Stimulated activated CD8-positive, alpha-beta memory T cell treated with anti-CD3 and anti-CD28 coated beads, Interleukin-12 subunit alpha, Interleukin-12 subunit beta, amount 100 ng/mL, for 4 hours (primary cell): ENCODE data around the gene AXIN1.
"Not testable (repeated sequence)": the region's sequence is repeated elsewhere in the genome, so short reads cannot be mapped to it uniquely, and the experiment has no call there.

ENCODE experiments used
- DNase-seq: peaks from one replicate; pipeline ENCODE4 v3.0.0-alpha.2; 2020; ENCODE audit warnings: low read depth

The AXIN1 gene

DNA sequence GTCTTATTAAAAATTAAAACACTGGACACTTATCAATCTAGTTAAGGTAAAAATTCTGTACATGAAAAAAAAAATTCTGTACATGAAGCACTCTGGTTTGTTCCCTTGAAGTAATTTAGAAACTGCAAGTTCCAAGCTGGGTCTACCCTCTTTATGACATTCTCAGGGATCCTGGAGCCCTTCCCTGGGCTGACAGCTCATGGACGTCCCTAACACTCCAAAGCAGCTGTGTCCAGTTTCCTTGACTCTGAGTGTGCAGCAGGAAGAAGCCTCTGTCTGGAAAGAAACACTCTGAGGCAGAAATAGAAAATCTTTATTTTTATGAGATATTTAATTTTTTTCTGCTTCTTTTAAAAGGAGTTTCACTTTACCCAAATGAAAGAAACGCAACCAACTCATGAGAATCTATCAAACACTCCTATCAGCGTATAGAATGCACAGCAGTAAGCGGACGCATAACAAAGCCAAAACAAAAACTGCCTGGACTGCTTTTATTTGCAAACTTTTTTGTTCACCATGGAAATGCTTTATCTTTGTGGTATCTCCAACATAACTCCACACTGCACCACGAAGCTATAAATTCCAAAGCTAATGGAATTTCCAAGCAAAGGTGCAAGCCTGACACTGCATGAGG is 21.2 kb downstream of the AXIN1 start:
- not testable (repeated sequence) for DNase-seq

DNA sequence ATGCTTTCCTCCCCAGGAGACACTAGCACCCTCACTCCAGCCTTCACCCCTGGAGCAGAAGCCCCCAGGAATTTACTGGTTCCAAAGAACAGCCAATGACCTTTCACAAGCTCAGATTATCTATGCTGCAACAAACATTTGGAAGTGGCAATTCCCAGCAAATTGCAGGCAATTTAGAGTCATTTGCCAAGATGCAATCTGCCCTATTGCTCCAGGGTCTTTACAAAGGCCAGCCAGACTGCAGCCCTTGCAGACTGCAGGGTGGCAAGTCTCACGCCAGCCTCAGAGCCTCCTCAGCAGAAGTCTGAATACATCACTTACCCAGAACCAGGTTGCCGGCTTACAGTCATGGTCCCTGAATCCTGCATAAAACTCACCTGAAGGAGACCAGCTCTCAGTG is 21.8 kb downstream of the AXIN1 start:
- DNase-seq, result no peak

DNA sequence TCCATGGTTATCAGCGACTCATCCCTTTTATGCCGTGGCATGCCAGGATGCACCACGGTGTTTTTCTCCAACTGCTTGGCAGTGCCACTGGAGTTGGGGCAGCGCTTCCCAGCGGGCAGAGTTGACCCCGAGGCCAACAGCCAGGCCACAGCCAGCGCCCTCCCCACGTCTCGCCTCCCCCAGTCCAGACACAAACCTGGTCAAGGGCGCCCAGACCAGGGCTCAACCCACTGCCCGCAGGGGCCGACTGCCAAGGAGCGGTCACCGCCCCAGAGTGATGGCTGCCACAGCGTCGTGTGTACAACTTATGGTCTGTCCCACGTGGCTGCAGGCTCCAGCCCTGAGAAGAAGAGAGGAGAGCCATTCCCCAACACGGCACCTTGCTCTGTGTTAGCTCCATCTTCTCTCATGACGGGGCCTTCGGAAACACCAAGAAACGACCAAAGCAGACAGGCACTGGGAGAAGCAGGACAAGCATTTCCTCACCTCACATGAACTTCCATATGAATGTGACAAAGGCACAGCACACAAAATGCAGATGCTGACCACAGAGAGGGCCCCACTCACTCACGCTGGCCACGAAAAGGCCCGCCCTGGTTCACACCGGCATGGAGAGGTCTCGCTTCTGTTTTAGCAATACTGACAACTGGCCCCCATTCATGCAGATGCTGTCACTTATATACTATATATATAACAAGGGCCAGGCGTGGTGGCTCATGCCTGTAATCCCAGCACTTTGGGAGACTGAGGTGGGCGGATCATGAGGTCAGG is 27.0 kb downstream of the AXIN1 start:
- DNase-seq, result no peak

DNA sequence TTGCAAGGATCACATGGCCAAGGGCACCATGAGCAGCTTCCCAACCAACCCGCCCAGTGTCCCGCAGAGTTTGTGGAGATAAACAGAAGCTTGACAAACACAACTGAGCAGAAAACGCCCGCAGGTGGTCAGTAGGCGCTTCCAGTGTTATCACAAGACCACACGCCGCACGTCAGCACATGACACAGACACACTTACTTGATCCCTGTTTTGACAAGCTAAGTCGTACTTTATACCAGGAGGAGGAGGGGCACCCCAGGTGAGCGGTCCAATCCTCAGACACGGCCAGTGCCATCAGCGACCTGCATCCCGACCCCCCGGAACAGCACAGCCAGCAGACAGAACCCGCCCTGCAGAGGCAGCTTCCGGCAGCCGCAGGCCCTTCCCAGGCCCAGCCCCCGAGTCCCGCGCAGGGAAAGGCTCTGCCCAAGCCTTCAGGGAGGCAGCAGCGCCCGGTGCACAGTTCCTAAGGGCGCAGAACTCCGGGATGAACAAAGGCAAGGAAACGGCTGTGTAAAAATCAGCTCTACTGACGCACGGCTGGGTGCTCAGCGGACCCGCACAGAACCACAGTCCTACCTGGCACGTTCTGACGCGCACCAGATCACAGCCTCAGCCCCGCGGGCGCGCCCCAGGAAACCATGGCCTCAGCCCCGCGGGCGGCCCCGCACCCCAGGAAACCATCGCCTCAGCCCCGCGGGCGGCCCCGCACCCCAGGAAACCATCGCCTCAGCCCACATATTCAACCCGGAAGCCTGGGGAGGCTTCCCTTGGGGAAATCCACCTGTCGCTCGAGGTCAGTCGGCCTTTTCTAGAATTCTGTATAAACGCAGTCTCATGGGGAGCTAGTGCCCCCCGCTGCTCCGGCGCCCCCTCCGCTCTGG is 27.8 kb downstream of the AXIN1 start:
- DNase-seq, result peak; percentile 48

DNA sequence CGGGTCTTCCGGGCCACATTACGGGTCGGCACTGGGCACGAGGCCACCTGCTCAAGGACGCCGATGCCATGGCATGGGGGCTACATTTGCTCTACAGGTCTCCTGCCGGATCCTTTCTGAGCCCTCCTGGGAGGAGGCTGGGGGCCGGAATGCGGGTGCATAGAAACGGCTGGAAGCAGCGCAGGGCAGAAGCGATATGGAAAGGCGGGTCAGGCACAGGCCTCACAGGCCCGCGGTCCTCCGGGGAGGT is 28.4 kb downstream of the AXIN1 start:
- no peak for DNase-seq

DNA sequence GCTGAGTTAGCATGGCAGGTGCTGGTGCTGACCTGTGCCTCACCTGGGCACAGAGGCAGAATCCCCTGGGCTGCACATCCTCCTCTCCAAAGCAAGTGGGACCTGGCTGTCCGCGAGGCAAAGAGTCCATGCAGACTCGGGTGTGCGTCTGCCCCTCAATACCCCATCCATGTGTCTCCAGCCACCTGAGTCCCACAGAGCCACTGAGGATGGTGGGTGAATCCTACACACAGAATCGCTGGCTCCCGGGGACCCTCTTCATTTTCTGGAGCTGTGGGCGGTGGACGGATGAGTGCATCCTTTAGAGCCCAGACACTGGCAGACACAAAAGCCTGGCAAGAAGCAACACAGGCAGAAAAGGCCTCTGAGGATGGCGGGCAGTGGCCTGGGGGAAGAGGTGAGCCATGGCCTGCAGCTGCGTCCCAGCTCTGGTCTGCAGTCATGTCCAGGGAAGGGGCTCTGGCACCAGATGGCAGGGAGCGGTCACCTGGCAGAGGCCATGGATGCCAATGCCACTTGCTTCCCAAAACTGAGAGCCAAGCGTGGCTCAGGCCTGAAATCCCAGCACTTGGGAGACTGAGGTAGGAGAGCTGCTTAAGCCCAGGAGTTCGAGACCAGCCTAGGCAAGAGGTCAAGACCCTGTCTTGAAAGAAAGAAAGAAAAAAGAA is 29.9 kb downstream of the AXIN1 start:
- DNase-seq, result no peak

DNA sequence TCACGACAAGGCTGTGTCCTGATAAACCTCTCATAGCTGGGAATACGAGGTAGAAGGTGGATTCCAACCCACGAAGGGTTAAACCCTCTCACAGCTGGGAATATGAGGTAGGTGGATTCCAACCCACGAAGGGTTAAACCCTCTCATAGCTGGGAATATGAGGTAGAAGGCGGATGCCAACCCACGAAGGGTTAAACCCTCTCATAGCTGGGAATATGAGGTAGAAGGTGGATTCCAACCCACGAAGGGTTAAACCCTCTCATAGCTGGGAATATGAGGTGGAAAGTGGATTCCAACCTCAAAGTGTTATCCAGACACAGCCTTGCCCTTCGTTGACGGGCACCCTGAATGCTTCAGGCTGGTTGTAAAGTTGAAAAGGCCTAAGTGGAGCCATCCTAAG is 31.0 kb downstream of the AXIN1 start:
- no peak for DNase-seq

DNA sequence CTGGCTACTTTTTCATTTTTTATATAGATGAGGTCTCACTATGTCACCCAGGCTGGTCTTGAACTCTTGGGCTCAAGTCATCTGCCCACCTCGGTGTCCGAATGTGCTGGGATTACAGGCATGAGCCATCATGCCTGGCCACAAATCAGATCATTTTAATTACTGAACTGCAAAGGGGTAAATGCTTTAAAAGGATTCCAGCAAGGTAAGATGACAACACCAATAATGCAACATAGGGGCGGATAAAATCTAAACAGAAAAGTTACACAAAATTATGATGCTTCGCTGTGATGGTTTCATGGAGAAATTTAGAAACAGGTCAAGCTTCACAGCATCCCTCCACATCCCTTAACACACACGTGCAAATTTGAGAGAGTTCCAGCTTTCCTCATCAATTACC is 32.3 kb downstream of the AXIN1 start:
- no peak for DNase-seq

DNA sequence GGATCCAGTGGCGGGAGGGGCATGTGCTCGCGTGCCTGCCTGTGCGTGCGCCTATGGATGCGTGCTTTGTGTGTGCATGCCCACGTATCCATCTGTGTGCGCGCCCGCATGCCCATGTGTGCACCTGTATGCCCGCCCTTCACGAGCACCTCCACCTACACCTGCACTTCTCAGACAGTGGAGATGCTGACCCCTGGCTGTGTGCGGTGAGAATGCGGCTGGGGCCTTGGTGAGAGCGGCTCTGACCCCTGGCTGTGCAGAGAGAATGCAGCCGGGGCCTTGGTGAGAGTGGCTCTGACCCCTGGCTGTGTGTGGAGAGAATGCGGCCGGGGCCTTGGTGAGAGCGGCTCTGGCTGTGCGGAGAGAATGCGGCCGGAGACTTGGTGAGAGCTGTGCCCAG is 33.9 kb downstream of the AXIN1 start:
- DNase-seq, result no peak

DNA sequence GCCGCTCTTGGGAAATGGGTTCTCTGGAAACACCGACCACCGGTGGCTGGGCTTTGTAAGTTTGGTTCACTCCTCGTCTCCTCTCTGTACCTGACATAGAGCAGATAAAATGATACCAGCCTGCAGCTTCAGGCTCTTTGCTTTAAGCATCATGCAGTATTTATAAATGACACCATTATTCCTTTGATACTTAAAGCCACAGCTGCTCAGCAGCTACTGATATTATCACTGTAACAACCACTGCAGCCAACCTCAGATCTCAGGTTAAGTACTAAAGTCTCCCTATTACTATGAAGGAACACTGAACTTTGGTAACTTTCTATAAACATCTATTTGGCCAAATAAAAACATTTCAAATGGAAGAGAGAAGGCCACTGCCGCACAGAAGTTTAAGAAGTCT is 34.9 kb downstream of the AXIN1 start:
- no peak for DNase-seq

DNA sequence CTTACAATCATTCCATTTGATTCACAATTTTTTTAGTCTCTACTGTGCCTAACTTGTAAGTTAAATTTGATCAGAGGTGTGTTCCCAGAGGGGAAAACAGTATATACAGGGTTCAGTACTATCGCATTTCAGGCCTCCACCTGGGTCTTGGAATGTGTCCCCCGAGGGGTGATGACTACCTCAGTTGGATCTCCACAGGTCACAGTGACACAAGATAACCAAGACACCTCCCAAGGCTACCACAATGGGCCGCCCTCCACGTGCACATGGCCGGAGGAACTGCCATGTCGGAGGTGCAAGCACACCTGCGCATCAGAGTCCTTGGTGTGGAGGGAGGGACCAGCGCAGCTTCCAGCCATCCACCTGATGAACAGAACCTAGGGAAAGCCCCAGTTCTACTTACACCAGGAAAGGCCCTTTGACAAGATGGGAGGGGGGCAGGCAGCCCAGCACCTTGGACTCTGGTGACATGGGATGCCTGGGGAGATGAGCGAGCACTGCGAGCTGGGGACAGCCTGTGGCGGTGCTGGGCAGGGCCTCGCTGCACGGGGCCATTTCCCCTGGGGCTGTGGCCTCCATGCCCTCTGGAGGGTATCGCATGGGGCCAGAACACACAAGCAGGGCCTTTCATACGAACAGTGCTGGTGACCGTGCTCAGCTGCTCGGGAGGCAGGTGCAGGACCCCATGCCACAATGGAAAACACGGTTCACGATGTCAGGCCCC is 35.6 kb downstream of the AXIN1 start:
- DNase-seq, result no peak

DNA sequence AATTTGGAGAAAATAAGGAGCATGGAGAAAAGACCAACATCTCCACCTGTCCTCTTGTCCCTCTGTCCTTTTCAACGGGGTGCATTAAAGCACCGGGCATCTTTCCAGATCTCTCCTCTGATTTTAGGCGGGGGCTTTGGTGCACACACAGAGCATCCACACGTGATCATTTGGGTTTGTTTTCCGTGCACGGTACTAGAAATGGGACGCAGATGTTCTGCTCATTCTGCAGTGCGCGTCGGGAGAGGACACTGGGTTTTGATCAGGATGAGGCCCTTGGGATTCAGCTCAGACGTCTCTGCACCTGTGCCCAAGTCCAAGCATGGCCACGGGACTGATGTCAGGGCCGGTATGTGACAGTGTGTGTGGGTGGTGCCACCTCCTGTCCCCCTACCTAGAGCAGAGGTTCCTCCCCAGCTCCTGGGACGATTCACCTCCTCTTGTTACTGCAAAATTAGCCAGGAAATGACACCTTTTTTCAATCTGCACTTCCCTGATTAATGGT is 37.7 kb downstream of the AXIN1 start:
- DNase-seq, result no peak

DNA sequence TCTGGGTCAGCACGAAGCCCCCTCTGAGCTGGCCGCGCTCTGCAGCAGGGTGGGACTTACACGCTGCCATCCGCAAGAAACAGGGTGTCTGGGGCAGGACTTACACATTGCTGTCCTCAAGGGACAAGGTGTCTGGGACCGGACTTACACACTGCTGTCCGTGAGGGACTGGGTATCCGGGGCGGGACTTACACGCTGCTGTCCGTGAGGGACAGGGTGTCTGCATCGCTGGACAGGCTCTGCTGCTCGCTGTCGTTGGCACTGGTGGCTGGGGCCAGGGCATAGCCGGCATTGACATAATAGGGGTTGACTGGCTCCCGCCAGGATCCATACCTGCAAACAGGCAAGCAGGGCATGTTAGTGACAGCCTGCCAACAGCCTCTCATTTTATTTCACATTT is 38.2 kb downstream of the AXIN1 start:
- no peak for DNase-seq

DNA sequence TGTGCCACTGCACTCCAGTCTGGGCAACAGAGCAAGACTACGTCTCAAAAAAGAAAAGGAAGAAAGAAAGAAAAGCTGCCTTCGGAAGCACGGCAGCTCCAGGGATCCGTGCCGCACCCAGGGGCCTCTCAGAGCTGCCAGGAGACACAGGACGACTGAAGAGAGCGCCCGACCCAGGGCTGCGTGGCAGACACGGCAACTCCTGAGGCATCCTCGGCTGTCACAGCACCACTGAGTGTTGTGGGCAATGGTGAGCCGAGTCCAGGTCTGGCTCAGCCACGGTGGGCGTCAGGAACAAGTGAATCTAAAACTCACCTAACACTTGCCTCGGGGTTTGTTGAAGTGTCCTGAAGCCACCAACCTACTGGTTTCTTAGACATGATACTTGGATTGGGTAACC is 40.8 kb downstream of the AXIN1 start:
- no peak for DNase-seq

DNA sequence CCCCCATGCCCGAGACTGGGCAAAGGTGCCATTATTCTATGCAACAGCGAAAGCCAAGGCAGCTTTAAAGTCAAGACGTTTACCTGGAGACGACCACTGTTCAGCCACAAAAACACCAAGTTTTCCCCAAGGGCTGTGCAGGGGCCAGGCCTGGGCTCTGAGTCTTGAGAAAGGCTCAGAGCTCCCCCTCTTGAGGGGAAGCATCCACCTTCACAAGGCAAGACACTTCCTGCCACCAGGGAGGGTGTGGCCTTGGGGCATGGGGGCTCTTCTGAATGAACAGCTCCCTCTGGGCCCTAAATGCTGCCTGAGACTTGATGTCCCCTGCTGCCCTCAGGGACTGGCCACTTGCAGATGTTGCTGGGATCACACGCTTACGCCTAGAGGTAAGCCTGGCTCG is 43.0 kb downstream of the AXIN1 start:
- no peak for DNase-seq

DNA sequence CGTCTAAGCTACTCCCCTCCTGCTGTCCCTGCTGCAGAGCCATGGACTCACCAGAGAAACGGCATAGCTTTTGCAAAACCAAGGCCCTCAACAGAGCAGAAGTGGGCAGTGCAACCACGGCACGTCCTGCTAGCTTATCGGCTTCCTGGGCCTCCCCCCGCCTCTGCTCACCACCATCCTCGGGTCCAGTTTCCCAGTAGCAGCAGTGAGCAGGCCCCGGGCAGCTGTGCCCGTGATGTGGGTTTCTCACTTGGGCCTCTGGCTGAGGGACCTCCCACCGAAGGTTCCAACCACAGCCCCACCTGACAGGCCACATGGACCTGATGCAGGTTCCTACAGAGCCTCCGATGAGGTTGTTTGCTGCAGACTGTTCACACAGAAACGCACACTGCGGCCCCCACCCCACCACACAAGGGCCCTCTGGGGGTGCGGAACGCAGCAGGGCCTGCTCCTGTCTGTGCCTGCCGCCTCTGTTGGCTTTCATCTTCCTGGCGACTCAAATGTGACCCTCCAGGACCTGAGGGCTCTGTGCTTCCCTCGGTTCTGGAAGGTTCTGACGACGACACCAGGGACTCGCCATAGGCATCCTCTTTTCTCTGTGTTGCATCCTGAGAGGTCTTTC is 44.7 kb downstream of the AXIN1 start:
- DNase-seq, result no peak

DNA sequence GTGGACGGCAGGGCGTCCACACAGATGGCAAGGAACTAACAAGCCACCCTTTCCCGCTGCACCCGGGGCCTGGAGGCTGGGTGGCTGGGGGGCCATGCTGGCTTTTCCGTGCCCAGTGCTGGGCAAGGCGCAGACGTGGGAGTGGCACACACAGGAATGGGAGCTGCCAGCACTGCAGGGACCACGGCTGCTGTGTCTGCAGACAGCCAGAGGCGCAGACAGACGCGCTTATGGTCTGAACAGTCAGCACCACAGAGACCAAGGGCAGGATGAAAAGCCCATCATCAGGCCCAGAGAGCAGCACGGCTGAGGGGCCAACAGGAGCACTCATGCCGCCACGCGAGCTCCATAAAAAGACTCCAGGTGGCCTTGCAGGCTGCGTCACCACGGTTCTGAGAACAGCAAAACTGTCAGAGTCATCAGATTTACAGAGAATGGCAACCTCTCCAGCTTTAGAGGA is 45.6 kb downstream of the AXIN1 start:
- no peak for DNase-seq

DNA sequence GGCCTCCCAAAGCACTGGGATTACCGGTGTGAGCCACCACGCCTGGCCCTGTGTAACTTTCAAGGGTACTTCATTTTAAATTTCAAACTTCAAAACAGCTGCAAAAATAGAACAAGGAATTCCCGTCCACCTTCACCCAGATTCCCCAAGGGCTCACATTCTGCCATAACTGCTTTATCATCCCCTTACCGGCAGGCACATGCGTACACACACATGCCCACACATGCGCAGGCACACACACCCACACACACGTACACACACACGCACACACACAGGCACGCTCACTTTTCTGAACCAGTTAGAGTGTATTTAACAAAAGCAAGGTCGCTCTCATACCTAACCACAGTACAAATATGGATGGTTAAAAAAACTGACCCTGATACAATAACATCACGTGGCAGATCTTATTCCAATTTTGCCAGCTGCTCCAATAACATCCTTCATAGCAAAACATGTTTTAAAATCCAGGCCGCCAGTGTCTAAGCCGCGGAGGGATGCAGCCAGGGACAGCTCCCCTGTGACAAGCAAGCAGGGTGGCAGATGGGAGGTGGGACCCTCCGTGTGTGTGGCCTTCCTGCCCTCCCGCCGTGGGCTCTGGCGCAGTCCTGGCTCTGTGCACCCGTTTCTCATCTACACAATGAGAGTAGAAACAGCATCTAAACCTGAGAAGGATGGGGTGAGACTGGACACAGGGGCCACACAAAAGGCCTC is 46.5 kb downstream of the AXIN1 start:
- DNase-seq, result no peak

DNA sequence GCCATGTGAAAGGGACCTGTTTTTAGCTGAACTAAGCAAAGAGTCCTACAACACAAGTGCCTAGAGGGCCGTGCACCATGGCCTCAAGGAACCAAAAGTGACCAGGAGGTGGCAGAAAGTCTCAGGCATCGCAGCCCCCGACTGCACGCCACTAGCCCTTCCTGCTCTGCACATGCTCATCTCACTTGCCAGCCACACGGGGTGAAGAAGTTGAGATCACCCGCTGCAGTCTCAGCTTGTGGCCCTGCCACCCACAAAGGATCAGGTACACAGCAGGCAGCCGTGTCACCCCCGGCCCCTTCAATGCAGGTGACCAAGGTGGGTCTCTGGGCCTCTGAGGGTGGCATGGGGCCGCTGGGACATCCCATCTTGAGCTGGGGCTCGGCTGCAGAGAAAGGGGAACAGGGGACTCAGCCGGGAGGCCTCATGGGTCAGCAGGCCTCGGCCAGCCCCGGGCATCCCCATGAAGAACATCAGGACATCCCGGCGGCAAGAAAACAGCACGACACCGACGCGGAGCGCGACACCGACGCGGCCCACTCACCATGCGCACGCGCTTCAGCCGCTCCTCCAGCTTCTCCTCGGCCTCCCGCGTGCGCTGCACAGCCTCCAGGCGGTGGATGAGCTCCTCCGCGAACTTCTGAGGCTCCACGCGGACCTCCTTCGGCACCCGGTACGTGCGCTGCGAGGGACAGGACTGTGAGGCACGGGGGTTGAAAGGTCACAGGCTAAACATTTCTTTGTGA is 48.6 kb downstream of the AXIN1 start:
- no peak for DNase-seq

DNA sequence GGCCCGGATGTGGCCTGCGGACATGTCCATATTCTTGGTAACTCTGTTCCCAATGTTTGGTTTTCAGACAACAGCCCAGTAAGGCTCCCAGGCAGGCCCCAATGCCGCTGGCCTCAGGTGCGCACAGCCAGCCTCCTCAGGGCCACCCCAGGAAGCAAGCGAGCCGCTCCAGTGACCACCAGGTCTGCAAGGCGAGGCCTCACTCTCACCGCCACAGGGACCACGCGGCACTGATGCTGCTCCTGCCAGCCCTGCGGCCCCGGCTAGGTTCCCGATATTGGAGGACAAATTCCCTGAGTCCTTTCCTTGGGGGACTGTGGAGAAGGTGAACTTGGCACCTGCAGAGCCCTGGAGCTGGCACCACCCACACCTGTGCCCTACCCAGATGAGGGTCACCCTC is 50.6 kb downstream of the AXIN1 start:
- DNase-seq, result no peak
